HG02759 (cell line): ENCODE results near the gene ABHD17A.

Experiments used
- ATAC-seq: cut with Tn5 transposase; IDR thresholded peaks from one replicate; pipeline ENCODE4 v1.9.1; 2021; ENCODE audit warnings: mild to moderate bottlenecking, moderate library complexity; ENCODE audit not compliant: unreplicated experiment

The ABHD17A gene

DNA sequence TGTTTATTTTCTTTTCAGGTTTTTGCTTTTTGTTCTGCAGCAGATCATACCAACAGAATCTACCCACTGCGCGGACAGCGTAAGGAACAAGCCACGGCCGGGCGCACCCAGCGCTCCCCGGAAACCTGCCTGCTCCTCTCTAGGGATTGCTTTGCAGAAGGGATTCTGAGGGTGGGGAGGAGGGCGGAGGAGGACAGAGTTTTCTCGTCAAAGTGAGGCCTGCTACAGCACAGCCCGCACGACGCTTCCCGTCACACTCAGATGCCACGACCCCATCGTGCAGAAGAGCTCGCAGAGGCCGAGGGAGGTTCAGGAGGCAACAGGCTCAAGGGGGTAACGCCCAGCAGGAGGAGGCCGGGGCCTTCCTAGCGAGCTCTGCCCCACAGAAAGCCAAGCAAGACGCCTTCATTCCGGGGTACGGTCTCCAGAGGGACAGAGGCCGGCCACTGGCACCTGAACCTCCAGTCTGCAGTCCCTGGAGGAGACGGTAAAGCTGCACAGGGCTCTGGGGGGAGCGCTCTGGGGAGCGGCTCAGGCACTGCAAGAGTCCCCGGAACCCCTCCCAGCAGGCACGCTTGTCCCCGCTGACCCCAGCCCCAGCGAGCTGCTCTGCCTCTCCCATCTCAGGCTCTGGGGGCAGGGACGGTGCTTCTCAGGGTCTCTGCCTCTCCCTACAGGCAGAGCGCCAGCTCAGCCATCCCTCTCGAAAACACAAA is 43.9 kb downstream of the ABHD17A start:
- no peak for ATAC-seq

DNA sequence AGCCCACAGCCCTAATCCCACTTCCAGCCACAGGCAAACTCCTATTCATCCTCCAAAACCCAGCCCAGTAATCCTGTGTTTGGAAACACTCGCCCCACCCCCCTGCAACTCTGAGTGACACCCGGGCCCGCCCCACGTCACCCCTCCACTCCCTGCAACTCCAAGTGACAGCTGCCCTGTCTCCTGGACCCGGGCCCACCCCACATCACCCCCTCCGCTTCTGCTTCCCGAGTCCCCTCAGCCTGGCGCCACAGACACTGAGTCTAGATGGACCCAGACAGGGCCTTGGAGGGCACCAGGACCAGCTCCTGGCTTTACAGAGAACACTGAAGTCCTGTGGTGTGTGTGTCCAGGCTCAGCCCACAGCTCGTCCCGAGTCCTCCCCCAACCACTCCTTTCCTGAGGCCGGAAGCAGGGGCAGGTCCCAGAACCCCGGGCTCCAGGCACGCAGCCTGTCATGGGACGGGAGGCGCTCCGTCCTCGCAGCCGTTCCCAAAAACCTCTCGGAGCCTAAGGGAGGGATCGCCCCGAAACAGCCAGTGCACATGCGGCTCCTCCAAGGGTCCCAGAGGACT is 44.7 kb downstream of the ABHD17A start:
- ATAC-seq, result no peak

DNA sequence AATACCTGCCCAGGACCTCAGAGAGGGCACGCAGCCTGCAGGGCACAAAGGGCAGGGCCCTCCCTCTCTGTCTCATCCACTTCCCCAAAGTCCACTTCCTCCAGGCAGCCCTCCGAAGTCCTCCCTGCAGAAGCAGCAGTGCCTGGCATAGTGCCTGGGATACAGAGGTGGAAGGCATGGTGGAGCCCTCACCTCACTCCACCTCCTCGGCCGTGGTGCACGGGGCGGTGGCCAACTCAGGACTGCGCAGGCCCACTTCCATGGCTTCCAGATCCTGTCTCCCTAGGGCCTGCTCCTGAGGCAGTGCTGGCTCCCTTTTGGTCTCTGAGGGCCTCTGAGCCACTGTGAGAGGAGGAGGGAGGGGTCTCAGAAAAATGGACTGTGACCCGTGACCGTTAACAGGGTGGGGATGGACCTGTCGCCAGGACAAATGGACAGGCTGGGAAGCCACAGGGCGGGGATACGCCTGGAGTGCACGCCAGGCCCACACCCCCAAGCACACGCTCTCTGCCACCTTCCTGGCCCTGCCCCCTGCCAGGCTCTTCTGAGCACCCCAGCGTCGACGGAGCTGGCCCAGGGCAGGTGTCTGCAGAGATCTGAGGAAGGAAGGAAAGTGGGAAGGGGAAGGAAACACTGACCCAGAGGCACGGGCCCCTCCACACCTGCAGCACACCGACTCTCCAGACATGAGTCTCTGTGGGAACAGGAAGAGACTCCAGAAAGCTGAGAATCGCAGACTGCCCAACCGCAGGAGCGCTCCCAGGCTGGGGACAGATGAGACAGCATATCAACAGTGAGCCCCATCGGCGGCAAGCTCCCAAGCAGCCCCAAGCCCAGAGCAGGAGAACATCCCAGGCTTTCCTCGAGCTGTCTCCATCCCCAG is 45.4 kb downstream of the ABHD17A start:
- ATAC-seq, result no peak

DNA sequence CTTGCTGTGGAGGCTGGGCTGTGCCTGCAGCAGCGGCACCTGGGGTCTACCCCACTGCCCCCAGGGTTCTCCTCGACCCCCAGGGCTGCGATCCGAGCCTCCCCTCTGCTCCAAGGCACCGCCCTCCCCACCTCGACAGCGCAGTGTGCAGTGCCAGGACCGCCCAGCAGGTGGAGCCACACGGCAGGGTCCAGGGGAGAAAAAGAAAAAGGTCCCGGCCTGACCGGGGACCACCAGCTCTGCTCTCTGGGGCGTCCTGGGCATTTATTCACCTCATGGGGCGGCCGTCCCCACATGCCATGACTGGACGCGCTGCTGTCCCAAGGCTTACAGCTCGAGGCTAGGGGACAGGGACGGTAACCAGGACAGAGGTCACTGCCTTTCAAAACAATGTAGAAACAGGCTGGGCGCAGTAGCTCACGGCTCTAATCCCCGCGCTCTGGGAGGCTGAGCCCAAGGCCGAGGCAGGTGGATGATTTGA is 47.6 kb downstream of the ABHD17A start:
- ATAC-seq, result no peak

DNA sequence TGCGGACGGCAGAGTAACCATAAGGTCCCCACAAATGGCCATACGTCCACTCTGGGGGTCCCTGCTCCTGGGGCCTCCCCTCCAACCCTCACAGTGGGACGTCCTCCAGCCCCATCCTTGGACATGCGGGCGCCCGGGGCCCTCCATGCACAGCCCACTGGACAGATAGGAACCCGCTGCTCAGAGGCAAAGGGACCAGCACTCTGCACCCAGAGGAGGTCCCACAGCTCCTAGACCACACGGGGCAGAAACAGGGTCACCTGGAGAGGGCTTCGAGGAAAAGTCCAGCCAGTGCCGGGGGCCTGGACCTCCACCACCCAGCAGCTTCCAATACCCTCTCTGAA is 48.1 kb downstream of the ABHD17A start:
- no peak for ATAC-seq

DNA sequence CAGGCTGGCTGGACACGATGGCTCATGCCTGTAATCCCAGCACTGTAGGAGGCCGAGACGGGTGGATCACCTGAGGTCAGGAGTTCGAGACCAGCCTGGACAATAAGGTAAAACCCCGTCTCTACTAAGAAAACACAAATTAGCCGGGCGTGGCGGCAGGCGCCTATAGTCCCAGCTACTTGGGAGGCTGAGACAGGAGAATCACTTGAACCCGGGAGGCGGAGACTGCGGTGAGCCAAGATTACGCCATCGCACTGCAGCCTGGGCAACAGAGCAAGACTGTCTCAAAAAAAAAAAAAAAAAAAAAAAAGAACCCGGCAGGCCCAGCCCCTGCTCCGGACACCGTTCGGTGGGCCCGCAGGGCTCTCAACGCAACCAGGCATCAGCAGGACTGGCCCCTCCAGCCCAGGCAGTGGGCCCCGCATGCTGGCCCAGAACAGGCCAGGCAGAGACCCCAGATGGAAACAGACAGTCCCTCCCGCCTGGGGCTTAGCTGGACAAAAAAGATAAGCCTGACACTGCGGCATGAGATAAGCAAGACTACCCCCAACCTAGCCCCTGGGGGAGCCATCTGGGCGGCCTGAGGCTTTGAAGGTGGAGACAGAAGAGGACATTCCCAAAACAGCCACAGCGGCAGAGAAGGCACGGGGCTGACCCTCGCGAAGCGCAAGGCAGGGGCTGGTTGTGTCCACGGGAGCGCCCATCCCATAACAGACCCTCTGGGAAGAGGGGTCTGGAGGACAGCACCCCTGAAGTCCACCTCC is 48.7 kb downstream of the ABHD17A start:
- no peak for ATAC-seq

DNA sequence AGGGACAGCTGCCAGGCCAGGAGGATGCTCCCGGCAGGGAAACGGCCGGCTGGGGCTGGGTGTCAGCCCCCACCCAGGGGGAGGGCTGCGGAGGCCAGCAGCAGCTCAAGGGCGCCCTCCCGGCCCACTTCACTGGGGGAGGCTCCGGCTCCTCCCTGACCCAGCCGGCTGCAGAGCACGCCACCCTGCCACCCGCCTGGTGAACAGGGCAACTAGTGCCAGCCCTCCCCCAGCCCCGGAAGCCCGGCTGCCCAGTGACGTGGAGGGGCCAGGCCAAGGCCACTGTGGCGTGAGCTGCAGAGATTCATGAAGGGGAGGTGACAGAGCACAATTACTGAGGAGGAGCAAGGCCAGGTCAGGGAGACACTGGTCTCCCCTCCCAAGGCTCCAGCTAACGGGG is 51.8 kb downstream of the ABHD17A start:
- no peak for ATAC-seq

DNA sequence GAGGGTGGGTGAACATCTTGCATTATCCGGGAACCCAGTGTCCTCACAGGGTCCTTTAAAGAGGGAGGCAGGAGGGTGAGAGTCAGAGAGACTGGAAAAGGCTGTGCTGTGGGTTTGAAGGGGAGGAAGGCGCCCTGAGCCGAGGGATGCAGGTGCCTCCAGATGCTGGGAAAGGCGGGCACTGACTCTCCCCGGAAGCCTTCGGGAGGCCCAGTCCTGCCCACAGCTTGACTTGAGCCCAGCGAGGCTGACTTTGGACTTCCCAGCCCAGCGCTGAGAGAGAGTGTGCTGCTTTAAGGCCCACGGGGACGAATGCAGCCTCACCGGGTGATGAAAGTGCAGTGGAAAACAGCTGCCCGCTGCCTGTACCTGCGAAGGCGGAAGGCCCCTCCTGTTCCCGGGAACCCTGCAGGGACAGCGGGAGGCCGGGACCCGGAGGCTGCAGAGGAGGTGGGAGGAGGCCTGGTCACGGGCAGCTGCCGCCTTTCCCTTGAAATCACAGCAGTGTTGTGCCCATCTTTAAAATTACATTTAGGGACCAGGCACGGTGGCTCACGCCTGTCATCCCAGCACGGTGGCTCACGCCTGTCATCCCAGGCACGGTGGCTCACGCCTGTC is 53.1 kb downstream of the ABHD17A start:
- ATAC-seq, result no peak

DNA sequence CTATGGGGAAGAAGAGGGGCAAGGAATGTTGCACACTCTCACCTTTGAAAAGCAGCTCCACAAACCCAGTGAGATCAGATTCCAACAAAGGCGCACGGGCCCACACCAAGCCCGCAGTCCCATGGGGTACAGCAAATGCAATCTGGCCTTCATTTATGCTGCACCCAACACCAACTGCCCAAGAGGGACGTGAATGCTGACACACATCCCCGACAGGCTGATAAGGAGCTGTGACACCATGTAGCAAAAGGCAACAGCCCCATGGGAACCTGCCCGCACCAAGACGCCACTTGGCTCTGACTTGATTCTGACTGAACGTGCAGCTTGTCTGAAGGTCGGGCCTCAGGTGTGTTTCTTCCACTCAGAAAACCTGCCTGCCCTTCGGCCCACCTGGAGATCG is 54.3 kb downstream of the ABHD17A start:
- ATAC-seq, result no peak

DNA sequence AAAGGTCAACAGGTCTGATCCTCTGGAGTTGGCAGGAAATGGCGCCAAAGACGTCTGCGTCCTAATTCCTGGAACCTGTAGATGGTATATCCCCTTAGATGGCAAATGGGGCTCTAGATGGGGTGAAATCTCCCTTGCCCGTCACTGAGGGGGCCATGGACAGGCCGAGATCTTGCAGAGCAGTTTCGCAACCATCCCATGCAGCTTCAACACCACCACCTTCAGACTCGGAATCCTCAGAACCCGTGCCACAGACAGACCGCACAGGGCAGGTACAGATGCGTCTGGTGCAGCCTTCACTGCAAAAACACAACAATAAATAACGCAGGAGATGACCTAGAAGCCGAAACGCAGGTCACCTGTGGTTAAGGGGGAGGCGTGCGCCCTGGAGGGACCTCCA is 54.7 kb downstream of the ABHD17A start:
- ATAC-seq, result no peak

DNA sequence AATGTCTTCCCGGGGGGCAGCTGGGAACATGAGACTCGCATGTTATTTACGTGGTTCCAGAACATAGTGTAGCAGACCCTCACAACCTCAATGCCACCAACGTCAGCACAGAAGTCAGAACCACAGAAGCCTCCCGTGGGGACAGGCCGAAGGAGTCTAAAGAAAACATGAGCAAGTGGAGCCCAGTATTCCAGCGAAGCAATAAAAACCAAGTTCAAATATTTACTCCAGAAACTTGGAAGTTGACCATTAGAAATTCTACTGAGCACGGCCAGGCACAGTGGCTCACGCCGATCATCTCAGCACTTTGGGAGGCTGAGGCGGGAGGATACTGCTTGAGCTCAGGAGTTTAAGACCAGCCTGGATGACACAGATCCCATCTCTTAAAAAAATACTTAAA is 55.3 kb downstream of the ABHD17A start:
- no peak for ATAC-seq

DNA sequence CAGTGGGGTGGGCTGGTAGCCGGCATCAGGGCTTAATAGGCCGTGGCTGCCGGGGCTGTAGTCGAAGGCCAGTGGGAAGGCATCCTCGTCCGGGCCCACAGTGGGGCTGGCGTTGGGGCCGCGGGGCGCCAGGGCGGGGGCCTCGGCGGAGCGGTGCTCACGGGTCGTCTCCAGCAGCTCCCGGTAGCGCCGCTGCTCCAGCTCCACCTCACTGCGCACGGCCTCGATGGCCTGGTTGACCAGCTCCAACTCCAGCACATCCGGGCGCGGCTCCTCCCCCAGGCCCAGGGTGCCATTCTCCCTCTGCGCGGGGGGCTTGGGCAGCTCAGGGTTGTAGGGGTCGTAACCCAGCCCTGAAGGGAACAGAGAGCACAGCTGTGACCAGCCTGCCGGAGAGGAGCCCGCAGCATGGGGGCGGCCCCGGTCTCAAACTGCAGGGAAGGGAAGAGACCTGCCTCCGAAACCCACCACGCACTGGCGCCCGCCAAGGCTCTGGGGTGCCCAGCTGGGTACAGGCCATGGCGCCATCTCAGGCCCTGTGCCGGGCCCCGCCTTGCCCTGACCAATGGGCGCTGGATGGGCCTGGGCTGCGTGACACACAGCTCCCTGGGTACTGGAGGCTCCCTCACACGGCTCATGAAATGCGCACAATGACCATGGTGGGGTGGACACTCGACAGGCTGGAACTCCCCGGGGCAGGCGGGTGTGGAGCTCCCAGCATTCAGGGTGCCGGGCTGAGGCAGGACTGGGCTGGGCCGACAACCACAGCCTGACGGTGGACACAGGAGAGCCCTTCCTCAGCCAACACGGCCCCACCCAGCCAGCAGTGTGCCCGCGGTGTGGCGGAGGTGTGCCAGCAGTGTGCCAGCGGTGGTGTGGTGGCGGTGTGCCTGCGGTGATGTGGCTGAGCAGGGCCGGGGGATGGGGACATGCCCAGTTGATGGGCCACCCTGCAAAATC is 56.7 kb downstream of the ABHD17A start:
- no peak for ATAC-seq

DNA sequence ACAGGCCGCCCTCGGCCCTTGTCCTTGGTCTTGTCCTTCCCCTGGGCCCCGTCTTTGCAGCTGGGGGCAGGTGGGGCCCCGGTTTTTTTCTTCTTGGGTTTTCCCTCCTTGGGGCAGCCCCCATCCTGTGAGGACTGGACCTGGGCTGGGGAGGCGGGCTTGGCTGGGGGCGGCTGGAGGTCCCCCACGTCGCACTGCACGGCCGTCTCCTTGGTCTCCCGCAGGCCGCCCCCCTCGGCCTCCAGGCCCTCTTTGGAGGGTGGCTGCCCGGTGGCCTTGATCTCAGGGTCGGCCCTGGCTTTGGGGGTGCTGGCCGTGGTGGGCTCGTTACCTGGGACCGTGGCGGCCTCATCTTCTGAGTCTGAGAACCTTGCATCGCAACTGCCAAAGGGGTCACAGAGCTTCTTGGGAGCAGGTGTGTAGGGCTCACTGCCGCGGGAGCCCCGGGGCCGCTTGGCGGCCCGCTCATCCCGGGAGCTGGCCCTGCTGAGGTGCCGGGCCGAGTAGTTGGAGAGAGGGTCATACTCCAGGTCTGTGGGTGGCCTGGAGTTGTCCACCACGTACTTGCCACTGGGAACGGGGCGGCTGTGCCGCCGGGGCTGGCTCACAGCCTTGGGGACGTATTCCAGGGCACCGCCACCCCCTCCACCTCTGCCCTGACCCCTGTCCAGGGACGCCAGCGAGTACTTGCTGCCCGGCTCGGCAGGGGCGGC is 57.6 kb downstream of the ABHD17A start:
- ATAC-seq, result no peak
